Left colon (tissue), 2 donors: ENCODE measurements around the gene REX1BD. TPM values are rescaled to one million over a fixed set of nuclear protein-coding genes. Genes with fewer than 3 reads are reported as not detected.
"Not testable (repeated sequence)": the region's sequence is repeated elsewhere in the genome, so short reads cannot be mapped to it uniquely, and the experiment has no call there.

Experiments
- ATAC-seq: fragments of 200-7000 bp; cut with Tn5 transposase; one replicate; pipeline ENCODE4 v1.9.1; 2020; ENCODE audit warnings: mild to moderate bottlenecking, moderate library complexity
- DNase-seq, 2 donors: peaks; one replicate each; pipeline ENCODE4 v3.0.0-alpha.2; 2020
- intact Hi-C, 2 donors: fragments of 100-400 bp; cut with DNase I in 1 of 2; cut with micrococcal nuclease in 1 of 2; formaldehyde crosslinking; loops; one replicate each; pipeline versions ENCODE4 v1.11.2 to v1.14.0; 2022; cut with DNase I, micrococcal nuclease
- total RNA-seq, 2 donors: library from RNA; stranded (reverse); fragmentation: NEBNext Ultra II Directional; extraction: Animal tissue kit (Norgen Biotek cat#: 25700); gene quantifications; one replicate each; pipeline ENCODE4 v1.2.1, GENCODE V29; 2021
- donor health status: DM: no; HTN: no; CAD: no.
- donor health status: DM: yes; HTN: yes; CAD: no.

Gene REX1BD
- total RNA-seq, 2 donors from 2014 or later, result 49.2 to 53.4 TPM

DNA sequence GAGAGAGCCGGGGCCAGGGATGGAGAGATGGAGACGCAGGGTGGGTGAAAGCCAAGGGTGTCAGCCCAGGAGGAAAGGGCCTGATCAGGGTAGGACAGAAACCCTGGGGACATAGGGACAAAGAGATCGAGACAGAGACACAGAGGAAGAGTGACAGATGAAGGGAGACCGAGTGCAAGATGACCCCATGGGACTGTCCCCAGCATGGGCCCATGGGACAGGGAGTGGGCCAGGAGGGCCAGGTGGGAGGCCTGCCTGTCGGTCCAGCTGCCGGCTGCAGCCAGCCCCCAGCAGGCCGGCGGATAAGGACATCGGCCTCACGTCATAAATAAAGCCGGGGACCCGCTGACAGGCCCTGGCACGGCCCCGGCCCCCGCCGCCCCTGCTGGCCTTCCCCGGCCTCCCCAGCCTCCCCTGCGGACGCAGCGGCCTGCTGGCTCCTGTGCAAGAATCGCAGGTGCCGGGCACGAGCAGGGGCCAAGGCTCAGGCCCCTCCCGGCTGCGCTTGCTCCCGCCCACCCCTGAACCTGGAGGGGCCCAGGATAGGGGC is 6.3 kb downstream of the REX1BD start:
- DNase-seq (no peak), ATAC-seq (no peak)
- intact Hi-C loops, result loop anchor here (5.0 to 10.0 kb wide), 2 partner anchors 252 to 260 kb away; no protein-coding TSS in a partner anchor

DNA sequence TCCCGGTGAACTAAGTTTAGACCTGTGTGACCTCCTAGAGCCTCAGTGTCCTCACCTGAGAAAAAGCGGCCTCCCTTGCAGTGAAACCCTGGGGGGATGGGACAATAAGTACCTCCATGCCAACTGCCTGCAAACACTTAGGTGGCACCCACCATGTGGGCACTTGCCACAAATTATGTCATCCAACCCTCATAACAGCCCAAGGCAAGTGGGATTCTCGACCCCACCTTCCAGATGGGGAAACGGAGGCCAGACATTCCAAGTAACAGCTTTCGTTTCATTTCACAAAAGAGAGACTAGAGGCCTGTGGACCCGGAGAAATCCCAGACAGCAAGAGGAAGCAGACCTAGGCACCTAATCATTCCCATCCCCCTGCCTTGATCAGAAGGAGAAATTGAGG is 6.9 kb downstream of the REX1BD start:
- intact Hi-C loops, result loop anchor here in 1 of 2 donors (10.0 kb wide), 1 partner anchor 259 kb away; no protein-coding TSS in a partner anchor
- DNase-seq (no peak), ATAC-seq (no peak)

- intact Hi-C loops, result loop anchor here in 1 of 2 donors (10.0 kb wide), 1 partner anchor 258 kb away; no protein-coding TSS in a partner anchor
- DNase-seq (peak; percentile 47 to 62), ATAC-seq (peak; percentile 57)
Observed at GRCh38 chr19:18596752-18597157, 8.2 kb downstream of the REX1BD start.

DNA sequence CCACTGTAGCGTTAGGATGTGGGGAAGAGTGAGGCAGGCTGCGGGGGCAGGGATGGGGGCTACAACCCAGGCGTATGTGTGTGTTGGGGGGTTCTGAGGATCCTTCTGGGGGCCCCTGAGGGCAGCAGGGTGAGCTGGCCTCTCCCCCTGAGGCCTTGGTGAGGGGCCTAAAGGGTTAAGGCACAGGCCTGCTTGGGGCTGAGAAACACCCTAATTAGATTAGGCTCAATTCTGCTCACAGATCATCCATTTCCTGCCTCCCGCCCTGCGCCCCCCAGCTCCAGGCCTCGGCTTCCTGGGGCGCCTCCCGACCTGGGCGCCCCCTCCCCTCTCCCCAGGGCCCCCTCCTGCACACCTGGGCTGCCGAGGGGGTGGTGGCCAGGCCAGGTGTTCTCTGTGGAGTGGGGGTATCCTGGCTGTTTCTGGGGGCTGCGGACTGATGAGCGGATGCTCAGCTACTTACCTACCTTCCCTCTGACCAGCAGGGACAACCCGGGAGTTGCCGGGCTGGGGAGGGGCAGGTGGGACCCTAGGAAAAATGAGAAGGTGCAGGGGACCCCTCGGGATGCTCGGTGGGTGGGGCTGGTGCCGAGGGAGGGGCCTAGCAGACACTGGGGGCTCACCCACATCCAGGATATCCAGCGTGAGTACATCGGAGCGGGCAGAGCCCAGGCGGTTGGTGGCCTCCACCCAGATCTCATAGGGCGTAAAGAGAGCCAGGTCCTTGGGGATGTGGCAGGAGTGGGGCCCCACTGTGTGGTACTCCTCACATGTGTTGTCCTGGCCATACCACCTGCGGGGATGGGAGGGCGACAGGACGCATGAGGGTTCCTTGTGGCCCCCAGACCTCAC is 9.4 kb downstream of the REX1BD start:
- intact Hi-C loops, result loop anchor here in 1 of 2 donors (10.0 kb wide), 1 partner anchor 257 kb away; no protein-coding TSS in a partner anchor
- DNase-seq (no peak), ATAC-seq (no peak)

DNA sequence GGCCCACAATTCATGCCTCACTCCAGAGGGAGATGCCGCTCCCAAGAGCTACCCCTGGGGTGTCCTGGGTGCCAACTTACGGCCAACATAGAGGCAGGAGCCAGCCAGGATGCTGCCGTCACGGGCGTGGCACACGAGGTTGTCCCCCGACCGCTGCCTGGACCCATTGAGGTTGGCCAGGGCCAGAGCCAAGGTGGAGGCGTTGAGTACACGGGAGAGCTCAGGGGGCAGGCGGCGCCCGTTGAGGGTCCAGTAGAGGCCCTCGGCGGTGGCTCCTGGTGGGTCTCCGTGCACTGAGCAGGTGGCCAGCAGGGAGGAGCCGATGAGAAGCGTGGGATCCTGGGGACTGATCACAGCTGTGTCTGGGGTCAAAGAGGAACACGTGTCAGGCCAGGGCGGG is 10.9 kb downstream of the REX1BD start:
- intact Hi-C loops, result loop anchor here in 1 of 2 donors (10.0 kb wide), 1 partner anchor 255 kb away; no protein-coding TSS in a partner anchor
- ATAC-seq (no peak), DNase-seq (no peak)

DNA sequence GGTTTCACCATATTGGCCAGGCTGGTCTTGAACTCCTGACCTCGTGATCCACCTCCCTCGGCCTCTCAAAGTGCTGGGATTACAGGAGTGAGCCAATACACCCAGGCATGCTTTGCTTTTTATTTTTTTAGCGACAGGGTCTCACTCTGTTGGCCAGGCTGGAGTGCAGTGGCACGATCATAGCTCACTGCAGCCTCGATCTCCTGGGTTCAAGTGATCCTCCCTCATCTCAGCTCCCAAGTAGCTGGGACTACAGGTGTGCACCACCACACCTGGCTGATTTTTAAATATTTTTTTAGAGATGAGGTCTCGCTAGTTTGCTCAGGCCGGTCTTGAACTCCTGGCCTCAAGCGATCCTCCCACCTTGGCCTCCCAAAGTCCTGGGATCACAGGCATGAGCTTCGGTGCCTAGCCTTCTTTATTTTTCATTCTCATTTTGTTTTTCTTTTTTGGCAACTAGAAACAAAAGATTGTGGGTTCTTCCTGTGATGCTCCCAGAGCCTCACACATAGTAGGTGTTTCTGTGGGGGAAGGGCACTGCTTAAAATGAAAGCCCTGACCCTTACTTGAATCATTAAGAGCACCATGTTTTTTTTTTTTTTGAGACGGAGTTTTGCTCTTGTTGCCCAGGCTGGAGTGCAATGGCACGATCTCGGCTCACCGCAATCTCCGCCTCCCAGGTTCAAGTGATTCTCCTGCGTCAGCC is 12.2 kb downstream of the REX1BD start:
- ATAC-seq, intact Hi-C loops, DNase-seq: not testable (repeated sequence)

GRCh38 chr19:18601875-18602274 is 13.3 kb downstream of the REX1BD start:
- DNase-seq, result no peak
- ATAC-seq, result no peak
- intact Hi-C loops, result no loop called here

GRCh38 chr19:18603255-18603957 is 14.8 kb downstream of the REX1BD start:
- intact Hi-C loops, result no loop called here

GRCh38 chr19:18603958-18604819 is 15.6 kb downstream of the REX1BD start:
- DNase-seq, result no peak
- intact Hi-C loops, result no loop called here
- no peak for ATAC-seq

More at GRCh38 chr19:18603255-18603957, 14.8 kb downstream of the REX1BD start:
- no peak for DNase-seq
- ATAC-seq, result no peak

GRCh38 chr19:18604820-18605159 is 16.2 kb downstream of the REX1BD start:
- ATAC-seq, result no peak
- intact Hi-C loops, result no loop called here
- no peak for DNase-seq

GRCh38 chr19:18605196-18605545 is 16.6 kb downstream of the REX1BD start:
- intact Hi-C loops, result no loop called here
- no peak for ATAC-seq
- DNase-seq, result no peak

GRCh38 chr19:18605546-18606280 is 17.1 kb downstream of the REX1BD start:
- DNase-seq (no peak), ATAC-seq (no peak)
- intact Hi-C loops, result no loop called here

DNA sequence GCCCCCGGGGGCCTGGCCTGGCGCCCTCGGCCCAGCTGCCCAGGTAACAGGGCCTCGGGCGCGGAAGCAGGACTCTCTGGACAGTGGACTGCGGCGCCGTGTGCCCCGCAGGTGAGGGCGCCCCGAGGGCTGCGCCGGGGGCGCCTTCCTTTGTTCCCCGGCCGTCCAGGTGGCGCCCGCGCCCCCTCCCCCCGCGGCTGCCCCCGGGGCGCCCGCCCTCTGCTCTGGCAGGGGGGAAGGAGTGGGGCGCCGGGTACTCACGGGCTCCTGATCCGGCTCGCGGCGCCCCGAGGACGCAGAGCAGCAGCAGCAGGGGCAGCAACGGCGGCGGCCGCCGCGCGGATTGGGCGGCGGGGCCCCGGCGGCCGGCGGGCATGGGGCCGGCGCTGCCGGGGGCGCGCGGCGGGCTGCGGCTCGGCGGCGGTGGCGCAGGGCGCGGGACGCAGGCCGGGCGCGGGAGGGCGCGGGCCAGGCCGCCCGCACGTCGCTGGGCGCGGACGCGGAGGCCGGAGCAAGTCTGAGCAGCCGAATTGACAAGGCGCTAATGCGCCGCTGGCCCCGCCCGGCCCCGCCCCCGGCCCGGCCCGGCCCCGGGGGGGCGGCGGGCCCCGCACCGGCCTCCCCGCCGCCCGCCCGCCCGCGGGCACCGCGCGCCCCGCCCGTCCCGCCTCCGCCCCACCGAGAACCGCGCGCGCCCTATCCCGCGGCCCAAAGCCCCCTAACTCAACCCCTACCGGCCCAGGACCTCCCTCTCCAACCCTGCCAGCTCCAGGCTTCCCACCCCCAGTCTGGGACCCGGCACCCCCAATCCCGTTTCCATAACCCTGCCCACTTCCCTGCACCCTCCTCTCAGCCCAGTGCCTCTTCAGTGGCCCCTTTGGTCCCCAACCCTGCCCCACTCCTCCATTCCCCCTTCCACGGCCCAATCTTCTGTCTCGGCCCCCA is 18.0 kb downstream of the REX1BD start, which contains the start of gene CRLF1:
Gene CRLF1 (minus strand): TSS at position 519 of the 945 bp plus-strand sequence. CDS start 143 bp downstream, at position 376.
- ATAC-seq (peak; percentile 16), DNase-seq (no peak)
- intact Hi-C loops, result no loop called here

DNA sequence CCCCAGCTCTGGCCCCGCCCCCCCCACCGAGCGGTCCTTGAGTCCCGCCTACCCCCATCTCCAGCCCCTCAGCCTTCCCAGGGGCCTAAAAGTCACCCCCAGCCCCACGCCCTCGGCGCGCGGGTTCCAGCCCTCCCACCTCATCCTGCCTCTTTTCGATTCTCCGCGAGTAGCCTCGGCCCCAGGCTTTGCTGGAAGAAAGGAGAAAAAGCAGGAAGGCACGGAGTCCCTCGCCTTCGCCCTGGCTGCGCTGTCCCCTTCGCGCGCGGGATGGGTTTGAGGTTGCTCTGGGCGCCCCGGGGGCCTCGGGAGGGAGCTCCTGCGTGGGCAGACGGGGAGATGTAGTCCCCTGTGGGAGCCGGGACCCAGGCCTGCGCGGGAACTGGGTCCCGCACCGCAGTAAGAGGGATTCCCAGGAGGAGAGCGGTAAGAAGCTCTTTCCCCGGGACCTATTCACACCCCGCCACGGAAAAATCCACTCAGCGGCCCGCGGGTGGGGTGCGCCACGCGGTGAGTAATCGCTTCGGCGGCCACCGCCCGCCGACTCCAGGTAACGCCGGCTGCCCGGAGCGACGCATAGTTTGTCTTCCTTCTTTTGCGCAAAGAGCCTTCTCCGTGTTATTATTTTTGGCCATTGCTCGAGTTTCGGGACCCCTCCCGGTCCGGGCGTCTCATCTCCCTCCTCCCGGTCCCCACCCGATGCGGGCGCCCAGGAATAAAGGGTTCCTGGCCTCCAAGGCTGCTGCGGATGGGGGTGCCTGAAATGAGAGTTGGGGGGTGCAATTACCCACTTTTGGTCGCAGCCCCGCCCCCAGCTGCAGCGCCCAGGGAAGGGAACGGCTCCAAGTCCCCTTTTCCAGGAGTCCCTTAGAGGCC is 18.9 kb downstream of the REX1BD start:
- ATAC-seq, result no peak
- intact Hi-C loops, result no loop called here
- DNase-seq, result no peak

DNA sequence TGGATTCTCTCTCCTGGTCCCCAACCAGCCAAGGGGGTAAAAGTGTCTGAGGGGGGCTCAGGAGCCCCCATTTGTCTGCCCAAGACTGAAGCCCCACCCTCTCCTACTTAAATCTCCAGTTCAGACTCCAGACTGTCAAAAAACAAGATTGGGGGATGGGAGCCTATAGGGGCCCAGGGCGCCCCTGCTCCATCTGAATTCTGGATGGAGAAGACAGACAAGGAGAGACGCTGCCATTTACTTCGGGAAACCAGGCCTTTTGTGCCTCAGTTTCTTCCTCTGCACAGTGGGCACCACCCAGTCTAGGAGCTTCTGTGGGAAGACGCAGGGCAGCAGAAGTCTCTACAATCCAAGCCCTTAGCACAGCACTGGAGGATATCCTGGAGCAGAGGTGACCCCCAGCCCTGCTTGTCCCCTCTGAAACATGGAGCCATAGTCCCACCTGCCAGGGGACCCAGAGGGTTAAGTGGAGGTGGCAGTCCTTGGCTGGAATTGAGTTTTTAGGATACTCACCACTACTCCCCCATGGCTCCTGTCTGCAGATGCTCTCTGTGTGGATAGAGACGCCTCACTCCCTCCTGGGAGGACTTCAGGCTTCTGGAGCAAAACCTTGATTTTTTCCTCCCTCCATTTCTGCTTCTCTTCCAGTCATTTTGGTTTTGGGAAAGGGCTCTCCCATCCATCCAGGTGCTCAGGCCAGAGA is 19.7 kb downstream of the REX1BD start:
- no peak for DNase-seq
- no peak for ATAC-seq
- intact Hi-C loops, result no loop called here
